CD14-positive monocyte (primary cell): ENCODE results near the gene EYS. TPM values are rescaled to one million over a fixed set of nuclear protein-coding genes. Genes with fewer than 3 reads are reported as not detected.

Experiments used
- DNase-seq, 3 donors: peaks; one replicate each; pipeline ENCODE4 v3.0.0-alpha.2; 2011 to 2022
- H2AFZ ChIP-seq: 2 replicates; pipeline ENCODE4 v1.6.0; 2012; ENCODE audit warnings: mild to moderate bottlenecking, low read depth, low read length, inconsistent platforms; ENCODE audit not compliant: insufficient read depth, poor library complexity, severe bottlenecking
- H3K27ac ChIP-seq, 2 donors: 1 replicate in 1 of 2; 2 replicates in 1 of 2; pipeline ENCODE4 v1.5.1; 2012 to 2013; ENCODE audit warnings: low read length in 2 of 2, control low read depth in 1 of 2, inconsistent platforms in 1 of 2, low read depth in 1 of 2, mild to moderate bottlenecking in 1 of 2
- H3K27me3 ChIP-seq, 2 donors: one replicate each; pipeline versions ENCODE4 v1.6.0 to v1.6.1; 2011 to 2013; ENCODE audit warnings: low read length in 2 of 2; ENCODE audit not compliant: control insufficient read depth in 2 of 2, insufficient read depth in 2 of 2
- H3K36me3 ChIP-seq, 2 donors: replicated peaks in 1 of 2; 1 replicate in 1 of 2; 2 replicates in 1 of 2; pipeline versions ENCODE4 v1.5.1 to v1.6.1; 2012 to 2013; ENCODE audit warnings: low read length in 2 of 2, control low read depth in 1 of 2, inconsistent platforms in 1 of 2, mild to moderate bottlenecking in 1 of 2; ENCODE audit not compliant: insufficient read depth in 2 of 2, control insufficient read depth in 1 of 2
- H3K4me1 ChIP-seq, 2 donors: 1 replicate in 1 of 2; 2 replicates in 1 of 2; pipeline versions ENCODE4 v1.5.1 to v1.6.1; 2012 to 2013; ENCODE audit warnings: low read length in 2 of 2, control low read depth in 1 of 2, inconsistent platforms in 1 of 2, mild to moderate bottlenecking in 1 of 2, moderate library complexity in 1 of 2; ENCODE audit not compliant: insufficient read depth in 2 of 2, control insufficient read depth in 1 of 2
- H3K4me2 ChIP-seq: replicated peaks from 2 replicates; pipeline ENCODE3; 2012; ENCODE audit warnings: low read length, moderate library complexity, mild to moderate bottlenecking; ENCODE audit not compliant: poor library complexity, severe bottlenecking; ENCODE audit errors: extremely low read depth
- H3K4me3 ChIP-seq, 3 experiments: fragments of 200-600 bp in 1 of 3; sonication (generic) in 1 of 3; replicated peaks in 1 of 3; 1 replicate in 2 of 3; 2 replicates in 1 of 3; pipeline ENCODE4 v1.5.1; 2011 to 2013; ENCODE audit warnings: low read length in 3 of 3, mild to moderate bottlenecking in 3 of 3, control low read depth in 2 of 3, low read depth in 2 of 3, inconsistent platforms in 1 of 3, moderate library complexity in 1 of 3
- H3K79me2 ChIP-seq: 2 replicates; pipeline ENCODE4 v1.6.0; 2012; ENCODE audit warnings: mild to moderate bottlenecking, control low read depth, inconsistent platforms, low read length, moderate library complexity; ENCODE audit not compliant: insufficient read depth
- H3K9ac ChIP-seq: 2 replicates; pipeline ENCODE4 v1.6.0; 2017; ENCODE audit warnings: low read length, mild to moderate bottlenecking; ENCODE audit not compliant: insufficient read depth, poor library complexity, severe bottlenecking
- H3K9me3 ChIP-seq, 2 donors: replicated peaks in 1 of 2; 1 replicate in 1 of 2; 2 replicates in 1 of 2; pipeline versions ENCODE4 v1.5.1 to v1.6.1; 2012 to 2013; ENCODE audit warnings: low read length in 2 of 2, control low read depth in 1 of 2; ENCODE audit not compliant: control insufficient read depth in 1 of 2, insufficient read depth in 1 of 2
- H4K20me1 ChIP-seq: 2 replicates; pipeline ENCODE4 v1.6.0; 2012; ENCODE audit warnings: mild to moderate bottlenecking, low read length, control low read depth, moderate library complexity; ENCODE audit not compliant: insufficient read depth
- H3K27ac Mint-ChIP-seq, 7 donors: one replicate each; pipeline ENCODE4 v1.8.0; 2020; ENCODE audit warnings: mild to moderate bottlenecking in 7 of 7, mixed read lengths in 7 of 7, moderate library complexity in 6 of 7, inconsistent platforms in 2 of 7
- H3K27me3 Mint-ChIP-seq, 3 donors: one replicate each; pipeline ENCODE4 v1.8.0; 2021 to 2022; ENCODE audit warnings: low read depth in 3 of 3, mild to moderate bottlenecking in 3 of 3, mixed read lengths in 3 of 3, moderate library complexity in 3 of 3, inconsistent platforms in 1 of 3
- H3K36me3 Mint-ChIP-seq, 2 donors: one replicate each; pipeline ENCODE4 v1.8.0; 2020; ENCODE audit warnings: mixed read lengths in 2 of 2, inconsistent platforms in 1 of 2, mild to moderate bottlenecking in 1 of 2
- H3K4me1 Mint-ChIP-seq: one replicate; pipeline ENCODE4 v1.8.0; 2020; ENCODE audit warnings: mild to moderate bottlenecking, mixed read lengths
- H3K4me3 Mint-ChIP-seq, 2 donors: one replicate each; pipeline ENCODE4 v1.8.0; 2020; ENCODE audit warnings: mild to moderate bottlenecking in 2 of 2, mixed read lengths in 2 of 2, moderate library complexity in 1 of 2
- H3K9me3 Mint-ChIP-seq, 7 donors: one replicate each; pipeline ENCODE4 v1.8.0; 2020 to 2022; ENCODE audit warnings: mixed read lengths in 7 of 7, mild to moderate bottlenecking in 6 of 7, moderate library complexity in 6 of 7, inconsistent platforms in 2 of 7
- WGBS: methylation state at CpG from one replicate; pipeline ENCODE4 v1.1.5; 2013; ENCODE audit warnings: missing lambda C conversion rate; ENCODE audit not compliant: insufficient coverage; 5-methylcytosine and 5-hydroxymethylcytosine counted together
- intact Hi-C, 2 donors: fragments of 100-400 bp; cut with micrococcal nuclease; formaldehyde crosslinking; loops; one replicate each; pipeline versions ENCODE4 v1.15.0 to v1.15.1; 2023
- polyA plus RNA-seq, 3 donors: library from polyadenylated mRNA; depleted of rRNA in 1 of 3; unstranded in 2 of 3; stranded (reverse) in 1 of 3; fragments of 300-500 nt in 2 of 3; fragments of >200 nt in 1 of 3; fragmentation: Illumina TruSeq in 2 of 3; gene quantifications; 1 replicate in 2 of 3; 2 replicates in 1 of 3; pipeline ENCODE4 v1.2.3, GENCODE V29; 2012 to 2021
- TF ChIP-seq, protein P1 (sequence below): fragments of 200-600 bp; IDR thresholded peaks from one replicate; pipeline ENCODE4 v1.8.0; 2022; ENCODE audit warnings: antibody characterized with exemption, mild to moderate bottlenecking

Gene EYS
- polyA plus RNA-seq, 3 donors, result 0.01 to 0.03 TPM; not detected in 1

DNA sequence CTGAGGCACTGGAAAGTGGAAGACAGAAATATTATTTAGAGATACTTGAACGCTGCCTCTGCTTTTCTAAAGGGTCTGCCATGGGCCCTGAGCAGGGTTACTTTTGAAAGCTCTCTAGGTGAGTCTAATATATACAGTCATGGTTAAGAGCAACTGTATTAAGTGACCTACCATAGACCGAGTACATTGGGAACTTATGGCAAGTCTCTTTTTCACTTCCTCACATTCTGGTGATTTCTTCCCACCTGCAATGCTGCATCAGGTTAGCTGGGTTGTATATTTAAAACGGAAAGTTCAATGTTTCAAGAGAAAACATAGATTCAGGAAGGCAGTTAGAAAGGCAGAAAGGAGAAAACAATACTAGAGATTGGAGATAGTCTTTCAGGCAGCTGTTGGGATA, 1916.7 kb downstream of the EYS start:
- Histone ChIP-seq H3K36me3 (no peaks in the 10 kb centered on the region), H3K9me3 (no peaks in the 10 kb centered on the region), H3K9ac (no peak overlapping the region), H3K27ac (no peak overlapping the region), H3K27me3 (no peaks in the 10 kb centered on the region), H3K4me2 (no peak overlapping the region), H3K79me2 (no peaks in the 10 kb centered on the region), H3K4me3 (no peak overlapping the region), H4K20me1 (no peaks in the 10 kb centered on the region), H2AFZ (no peak overlapping the region), H3K4me1 (peaks cover 26 to 27% of the 10 kb centered on the region in 2 donors)
- Mint-ChIP-seq H3K4me3 (no peak overlapping the region), H3K4me1 (peaks cover 31% of the 10 kb centered on the region), H3K36me3 (no peaks in the 10 kb centered on the region), H3K9me3 (no peaks in the 10 kb centered on the region), H3K27me3 (no peaks in the 10 kb centered on the region), H3K27ac (no peak overlapping the region)
- no peak for DNase-seq
- TF ChIP-seq, protein P1, sequence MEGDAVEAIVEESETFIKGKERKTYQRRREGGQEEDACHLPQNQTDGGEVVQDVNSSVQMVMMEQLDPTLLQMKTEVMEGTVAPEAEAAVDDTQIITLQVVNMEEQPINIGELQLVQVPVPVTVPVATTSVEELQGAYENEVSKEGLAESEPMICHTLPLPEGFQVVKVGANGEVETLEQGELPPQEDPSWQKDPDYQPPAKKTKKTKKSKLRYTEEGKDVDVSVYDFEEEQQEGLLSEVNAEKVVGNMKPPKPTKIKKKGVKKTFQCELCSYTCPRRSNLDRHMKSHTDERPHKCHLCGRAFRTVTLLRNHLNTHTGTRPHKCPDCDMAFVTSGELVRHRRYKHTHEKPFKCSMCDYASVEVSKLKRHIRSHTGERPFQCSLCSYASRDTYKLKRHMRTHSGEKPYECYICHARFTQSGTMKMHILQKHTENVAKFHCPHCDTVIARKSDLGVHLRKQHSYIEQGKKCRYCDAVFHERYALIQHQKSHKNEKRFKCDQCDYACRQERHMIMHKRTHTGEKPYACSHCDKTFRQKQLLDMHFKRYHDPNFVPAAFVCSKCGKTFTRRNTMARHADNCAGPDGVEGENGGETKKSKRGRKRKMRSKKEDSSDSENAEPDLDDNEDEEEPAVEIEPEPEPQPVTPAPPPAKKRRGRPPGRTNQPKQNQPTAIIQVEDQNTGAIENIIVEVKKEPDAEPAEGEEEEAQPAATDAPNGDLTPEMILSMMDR, result no peak
- 86% methylated on average over 2 of the region's 3 CpGs for WGBS
- intact Hi-C loops, result no loop called here

GRCh38 chr6:63789699-63790098, 1917.3 kb downstream of the EYS start:
- TF ChIP-seq, protein P1, result no peak
- 80% methylated on average over 3 of the region's 3 CpGs for WGBS
- H3K4me3 Mint-ChIP-seq, result no peak overlapping the region

More at GRCh38 chr6:63789699-63790098, 1917.3 kb downstream of the EYS start:
- H3K4me2 ChIP-seq, result no peak overlapping the region
- no peak overlapping the region for H3K27ac ChIP-seq
- intact Hi-C loops, result no loop called here
- H3K9me3 ChIP-seq, result no peaks in the 10 kb centered on the region
- H3K79me2 ChIP-seq, result no peaks in the 10 kb centered on the region
- no peak overlapping the region for H3K4me3 ChIP-seq
- Mint-ChIP-seq H3K27ac (no peak overlapping the region), H3K27me3 (no peaks in the 10 kb centered on the region), H3K4me1 (peaks cover 25% of the 10 kb centered on the region), H3K9me3 (no peaks in the 10 kb centered on the region), H3K36me3 (no peaks in the 10 kb centered on the region)
- H3K27me3 ChIP-seq, result no peaks in the 10 kb centered on the region
- DNase-seq, result no peak
- H3K9ac ChIP-seq, result no peak overlapping the region
- no peak overlapping the region for H2AFZ ChIP-seq
- peaks cover 20 to 21% of the 10 kb centered on the region in 2 donors for H3K4me1 ChIP-seq
- no peaks in the 10 kb centered on the region for H4K20me1 ChIP-seq
- H3K36me3 ChIP-seq, result no peaks in the 10 kb centered on the region
